SKM-1 (cell line): ENCODE measurements around the gene PVR.
A peak's percentile ranks its signal among the peaks of the same experiment; 100 is the strongest.
"Not testable (repeated sequence)": the region's sequence is repeated elsewhere in the genome, so short reads cannot be mapped to it uniquely, and the experiment has no call there.

Experiments used
- DNase-seq: peaks from one replicate; lab custom pipeline; 2025; ENCODE audit not compliant: unreplicated experiment; lab: John Stamatoyannopoulos, UW

The PVR gene

DNA sequence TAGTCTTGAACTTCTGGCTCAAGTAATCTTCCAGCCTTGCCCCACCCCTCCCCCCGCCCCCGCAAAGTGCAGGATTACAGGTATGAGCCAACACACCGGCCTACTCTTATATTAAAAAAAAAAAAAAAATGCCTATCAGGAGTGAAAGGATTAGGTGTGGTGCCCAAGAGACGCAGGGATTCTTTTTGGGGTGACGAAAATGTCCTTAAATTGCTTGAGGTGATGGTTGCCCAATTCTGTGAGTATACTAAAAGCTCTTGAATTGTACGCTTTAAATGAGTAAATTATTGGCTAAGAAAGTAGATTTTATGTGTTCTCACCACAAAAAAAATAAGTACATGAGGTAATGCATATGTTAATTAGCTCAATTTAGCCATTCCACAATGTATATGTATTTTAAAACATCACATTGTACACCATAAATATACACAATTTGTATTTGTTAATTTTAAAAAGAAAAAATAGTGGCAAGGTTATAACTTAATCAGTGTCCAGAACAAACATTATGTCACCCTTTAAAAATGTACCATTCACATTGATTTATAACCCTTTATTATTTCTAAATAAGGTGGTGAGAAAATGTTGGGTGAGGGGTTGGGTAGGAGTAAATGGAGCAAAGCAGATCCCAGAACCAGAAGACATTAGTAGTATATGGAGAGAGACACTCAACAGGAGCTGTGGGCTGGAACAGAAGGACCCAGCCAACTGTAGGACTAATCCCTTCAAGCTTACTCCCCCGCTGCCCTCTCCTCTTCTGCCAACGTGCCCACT lies 26.4 kb upstream of the PVR start:
- DNase-seq, result no peak

- DNase-seq, result no peak
These were observed 24.9 kb upstream of the PVR start for GRCh38 chr19:44618640-44619357.

GRCh38 chr19:44620667-44621066 lies 23.0 kb upstream of the PVR start:
- DNase-seq, result no peak

DNA sequence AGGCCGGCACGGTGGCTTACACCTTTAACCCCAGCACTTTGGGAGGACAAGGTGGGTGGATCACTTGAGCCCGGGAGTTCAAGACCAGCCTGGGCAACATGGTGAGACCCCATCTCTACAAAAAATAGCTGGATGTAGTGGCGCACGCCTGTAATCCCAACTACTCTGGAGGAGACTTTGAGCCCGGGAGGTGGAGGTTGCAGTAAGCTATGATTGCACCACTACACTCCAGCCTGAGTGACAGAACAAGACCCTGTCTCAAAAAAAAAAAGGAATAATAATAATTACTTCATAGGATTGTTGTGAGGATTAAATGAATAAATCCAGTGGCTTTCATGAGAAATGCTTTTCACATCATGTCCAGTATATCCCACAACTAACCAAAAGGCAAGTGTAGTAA lies 22.3 kb upstream of the PVR start:
- no peak for DNase-seq

GRCh38 chr19:44623080-44623479 lies 20.6 kb upstream of the PVR start:
- DNase-seq, result peak; percentile 4

DNA sequence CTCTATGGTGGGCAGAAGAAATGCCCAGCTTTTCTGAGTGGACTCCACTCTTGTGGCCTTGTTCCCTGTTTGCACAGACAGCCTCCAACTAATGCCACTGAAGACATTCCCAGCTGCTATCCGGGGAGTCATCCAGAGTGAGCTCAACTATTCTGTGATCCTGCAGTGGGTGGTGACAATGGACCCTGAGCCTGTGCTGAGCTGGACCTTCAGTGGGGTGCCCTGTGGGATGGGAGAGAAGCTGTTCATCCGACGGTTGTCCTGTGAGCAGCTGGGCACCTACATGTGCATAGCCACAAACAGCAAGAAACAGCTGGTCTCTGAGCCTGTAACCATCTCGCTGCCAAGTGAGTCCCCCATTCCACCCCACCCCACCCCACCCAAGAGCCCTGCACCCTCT lies 20.1 kb upstream of the PVR start:
- DNase-seq, result no peak

DNA sequence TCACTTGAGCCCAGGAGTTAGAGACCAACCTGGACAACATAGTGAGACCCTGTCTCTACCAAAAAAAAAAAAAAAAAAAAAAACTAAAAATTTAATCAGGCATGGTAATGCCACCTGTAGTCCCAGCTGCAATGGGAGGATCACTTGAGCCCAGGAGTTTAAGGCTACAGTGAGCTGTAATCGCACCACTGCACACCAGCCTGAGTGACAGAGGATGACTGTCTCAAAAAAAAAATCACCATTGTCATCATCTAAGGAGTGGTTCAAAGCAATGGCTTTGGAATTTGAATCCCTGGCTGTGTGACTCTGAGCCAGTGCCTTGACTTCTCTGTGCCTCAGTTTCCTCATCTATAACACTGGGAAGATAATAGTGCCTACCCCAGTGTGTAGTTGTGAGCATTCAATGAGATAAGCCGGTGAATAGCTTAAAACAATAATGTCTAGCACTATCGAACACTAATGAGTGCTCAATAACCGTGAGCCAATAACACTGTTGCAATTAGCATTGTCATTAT lies 18.8 kb upstream of the PVR start:
- DNase-seq, result no peak

GRCh38 chr19:44625637-44626036 lies 18.1 kb upstream of the PVR start:
- DNase-seq, result not testable (repeated sequence)

DNA sequence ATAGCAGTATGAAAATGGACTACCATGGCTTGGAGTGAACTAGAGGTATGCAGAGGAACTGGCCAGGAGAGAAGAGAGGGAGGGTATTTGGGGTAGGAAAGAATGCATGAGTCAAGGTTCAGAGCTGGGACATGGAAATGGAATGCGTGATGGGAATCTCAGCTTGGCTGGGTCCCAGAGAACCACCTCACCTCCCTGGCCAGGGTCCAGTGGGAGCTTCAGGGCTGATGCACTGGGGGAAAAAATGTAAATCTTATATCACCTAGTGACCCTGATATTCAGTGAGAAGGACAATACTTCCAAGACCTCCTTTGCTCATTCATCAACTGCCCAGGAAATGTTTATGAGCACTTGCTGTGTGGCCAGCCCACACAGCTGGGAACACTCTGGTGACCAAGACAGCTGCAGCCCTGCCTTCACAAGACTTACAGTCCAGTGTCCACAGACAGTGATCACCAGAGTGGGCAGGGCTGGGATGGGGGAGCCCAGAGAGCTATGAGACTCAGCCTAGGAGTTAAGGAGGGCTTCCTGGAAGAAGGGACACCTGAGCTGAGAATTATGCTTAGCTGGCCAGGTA lies 17.6 kb upstream of the PVR start:
- no peak for DNase-seq

DNA sequence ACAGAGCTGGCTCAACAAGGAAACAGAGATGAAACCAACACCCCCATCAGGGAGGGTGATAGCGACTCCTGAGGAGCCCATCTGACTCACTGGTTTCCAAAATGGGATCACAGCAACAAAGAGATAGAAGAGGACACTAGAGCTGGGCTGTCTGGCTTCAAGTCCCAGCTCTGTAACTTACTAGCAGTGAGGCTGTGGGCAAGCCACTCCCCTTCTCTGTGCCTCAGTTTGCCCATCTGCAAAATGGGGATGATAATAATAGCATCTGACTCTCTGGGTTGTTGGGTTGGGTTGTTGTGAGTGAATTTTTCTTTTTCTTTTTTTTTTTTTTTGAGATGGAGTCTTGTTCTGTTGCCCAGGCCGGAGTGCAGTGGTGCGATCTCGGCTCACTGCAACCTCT lies 16.1 kb upstream of the PVR start:
- DNase-seq, result no peak

DNA sequence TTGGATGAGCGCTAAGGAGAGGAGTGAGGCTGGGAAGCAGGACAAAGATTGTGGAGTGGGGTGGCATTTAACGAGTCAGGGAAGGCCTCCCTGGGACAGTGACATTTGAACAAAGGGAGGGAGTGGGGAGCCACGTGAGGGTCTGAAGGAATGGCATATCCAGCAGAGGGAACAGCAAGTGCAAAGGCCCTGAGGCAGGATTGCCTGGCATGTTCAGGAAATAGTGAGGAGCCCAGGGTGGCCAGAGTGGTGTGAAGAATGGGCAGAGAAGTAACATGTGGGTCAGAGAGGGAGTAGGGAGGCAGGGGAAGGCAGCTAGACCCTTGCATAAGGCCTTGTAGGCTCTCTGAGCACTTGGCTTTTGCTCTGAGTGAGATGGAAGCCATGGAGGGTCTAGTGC lies 14.9 kb upstream of the PVR start:
- no peak for DNase-seq

DNA sequence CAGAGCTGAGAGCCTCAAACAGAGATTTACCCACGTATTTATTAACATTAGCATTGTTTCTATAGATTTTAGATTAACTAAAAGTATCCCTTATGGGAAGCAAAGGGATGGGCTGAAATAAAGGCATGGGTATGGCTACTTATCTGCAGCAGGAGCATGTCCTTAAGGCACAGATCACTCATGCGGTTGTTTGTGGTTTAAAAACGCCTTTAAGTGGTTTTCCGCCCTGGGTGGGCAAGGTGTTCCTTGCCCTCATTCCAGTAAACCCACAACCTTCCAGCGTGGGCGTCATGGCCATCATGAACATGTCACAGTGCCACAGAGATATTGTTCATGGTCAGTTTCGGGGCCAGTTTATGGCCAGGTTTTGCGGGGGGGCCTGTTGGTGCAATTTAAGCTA lies 12.1 kb upstream of the PVR start:
- DNase-seq, result not testable (repeated sequence)

DNA sequence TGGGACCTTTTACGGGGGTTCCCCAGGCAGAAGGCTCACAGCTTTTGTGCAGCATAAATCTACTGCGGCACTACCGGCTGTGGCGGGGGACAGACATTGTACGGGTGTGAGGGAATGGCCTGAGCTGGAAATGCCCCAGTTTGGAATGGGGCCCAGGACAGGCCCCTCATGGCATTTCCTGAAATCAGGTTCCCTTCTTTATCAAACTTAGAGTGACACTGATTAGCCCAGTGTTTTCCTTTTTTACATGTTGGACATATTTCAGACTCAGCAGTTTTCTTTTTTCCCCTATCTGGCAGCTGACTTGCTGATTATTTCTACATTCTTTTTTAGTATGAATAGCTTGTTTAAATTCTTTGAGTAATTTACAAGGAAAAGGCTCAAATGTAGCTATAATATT lies 9.7 kb upstream of the PVR start:
- not testable (repeated sequence) for DNase-seq

GRCh38 chr19:44634785-44635184 lies 8.9 kb upstream of the PVR start:
- no peak for DNase-seq

GRCh38 chr19:44635581-44636438 lies 7.9 kb upstream of the PVR start:
- peak; percentile 24 for DNase-seq

DNA sequence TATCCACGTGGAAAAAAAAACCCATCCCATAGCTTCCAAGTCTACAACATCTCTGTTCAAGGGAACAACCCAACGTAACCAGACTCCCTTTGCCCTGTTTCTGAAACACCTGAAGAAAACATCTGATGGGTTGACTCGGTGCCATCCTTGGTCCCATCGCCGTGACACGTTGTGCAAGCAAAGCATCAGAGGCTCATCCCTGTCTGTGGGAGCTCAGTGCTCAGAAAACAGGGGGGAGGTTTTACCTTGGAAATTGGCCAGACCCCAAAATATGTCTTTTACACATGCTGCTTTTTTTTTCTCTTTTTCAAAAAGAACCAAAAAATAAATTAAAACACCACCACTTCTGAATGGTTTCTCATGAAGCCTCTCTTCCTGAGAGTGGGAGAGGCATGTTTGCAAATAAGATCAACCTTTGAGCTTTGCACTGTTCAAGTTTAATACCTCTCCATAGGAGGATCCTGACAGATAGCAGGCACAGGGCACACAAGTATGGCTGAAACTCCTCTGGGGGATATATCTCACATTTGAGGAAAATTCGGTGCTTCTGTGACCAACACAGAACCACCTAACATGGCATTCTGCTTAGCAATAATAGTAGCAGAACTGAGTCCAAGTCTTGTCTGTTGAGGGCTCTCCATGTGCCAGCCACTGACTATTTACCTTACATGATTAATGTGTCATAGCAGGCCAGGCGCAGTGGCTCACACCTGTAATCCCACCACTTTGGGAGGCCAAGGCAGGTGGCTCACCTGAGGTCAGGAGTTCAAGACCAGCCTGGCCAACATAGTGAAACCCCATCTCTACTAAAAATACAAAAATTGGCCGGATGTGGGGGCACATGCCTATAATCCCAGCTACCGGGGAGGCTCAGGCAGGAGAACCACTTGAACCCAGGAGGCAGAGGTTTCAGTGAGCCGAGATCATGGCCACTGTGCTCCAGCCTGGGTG lies 7.0 kb upstream of the PVR start:
- no peak for DNase-seq

DNA sequence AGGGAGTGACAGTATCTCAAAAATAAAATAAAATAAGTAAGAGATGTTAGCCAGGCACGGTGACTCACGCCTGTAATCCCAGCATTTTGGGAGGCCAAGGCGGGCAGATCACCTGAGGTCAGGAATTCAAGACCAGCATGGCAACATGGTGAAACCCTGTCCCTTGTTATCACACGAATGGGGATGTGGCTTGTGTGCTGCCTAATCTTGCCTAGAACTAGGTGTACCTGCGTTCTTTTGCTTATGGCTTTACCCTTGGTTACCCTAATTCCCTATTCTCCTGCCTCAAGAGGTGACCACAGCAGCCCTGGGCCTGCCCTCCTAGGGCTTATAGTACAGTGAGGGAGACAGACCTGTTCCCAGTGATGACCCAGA lies 6.3 kb upstream of the PVR start:
- DNase-seq, result no peak

- no peak for DNase-seq
These were observed 3.2 kb upstream of the PVR start for GRCh38 chr19:44640518-44640917.

DNA sequence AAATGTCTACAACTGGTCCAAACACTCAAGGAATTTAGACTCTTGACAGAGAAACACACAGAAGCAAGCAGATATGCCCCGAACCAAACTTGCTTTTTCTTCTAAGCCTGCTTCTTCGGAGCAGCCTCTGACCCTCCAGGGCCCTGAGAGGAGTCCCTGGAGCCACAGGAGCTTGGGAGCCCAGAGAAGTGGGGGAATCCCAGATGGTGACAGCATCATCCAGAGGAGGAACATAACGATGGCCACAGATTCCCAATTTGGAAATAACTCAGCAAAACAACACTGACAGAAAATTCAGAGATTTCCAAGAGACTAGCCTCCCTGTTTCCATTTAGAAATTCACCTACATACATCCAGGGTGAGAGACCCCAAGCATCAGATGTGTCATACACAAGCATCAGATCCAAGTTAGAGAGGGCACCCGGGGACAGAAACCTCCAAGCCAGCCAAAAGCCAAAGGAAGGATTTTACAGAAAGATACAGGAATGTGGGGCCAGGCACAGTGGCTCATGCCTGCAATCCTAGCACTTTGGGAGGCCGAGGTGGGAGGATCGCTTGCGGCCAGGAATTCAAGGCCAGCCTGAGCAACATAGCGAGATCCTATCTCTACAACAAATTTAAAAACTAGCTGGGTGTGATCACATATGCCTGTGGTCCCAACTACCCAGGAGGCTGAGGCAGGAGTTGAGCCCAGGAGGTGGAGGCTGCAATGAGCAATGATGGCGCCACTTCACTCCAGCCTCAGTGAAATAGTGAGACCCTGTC lies 2.0 kb upstream of the PVR start:
- DNase-seq, result no peak
